ENCODE results near the gene TSKS. TPM values are rescaled to one million over a fixed set of nuclear protein-coding genes. Genes with fewer than 3 reads are reported as not detected.

TSKS gene
- total and polyA plus RNA-seq, 4 donors = 0.23 to 0.83 (median 0.61) TPM

DNA sequence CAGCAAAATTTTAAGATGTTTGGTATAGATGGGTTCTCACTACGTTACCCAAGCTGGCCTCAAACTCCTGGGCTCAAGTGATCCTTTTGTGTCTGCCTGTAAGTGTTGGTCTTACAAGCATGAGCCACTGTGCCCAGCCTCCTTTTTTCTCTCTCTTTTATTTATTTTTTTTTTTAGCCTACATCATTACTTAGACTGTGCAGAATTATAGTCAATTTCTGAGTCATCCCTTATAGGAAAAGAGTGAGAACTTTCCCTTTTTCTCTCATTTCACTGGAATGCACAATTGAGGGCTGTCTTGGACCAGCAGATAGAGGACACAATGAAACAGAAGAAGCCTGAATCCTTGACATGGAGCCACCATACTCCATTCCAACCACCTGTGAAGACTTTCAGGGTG lies 13.3 kb downstream of the TSKS start:
- ATAC-seq (ENCODE audit: insufficient read depth, low FRiP score) (no peak), DNase-seq (no peak)
- Histone ChIP-seq H3K4me3 (no peak overlapping the region), H3K9me3 (ENCODE audit: control insufficient read depth in 4 of 4, insufficient read depth in 3 of 4, low read length in 3 of 4) (no peaks in the 10 kb centered on the region), H3K4me1 (ENCODE audit: control insufficient read depth in 5 of 5, insufficient read depth in 5 of 5, low read length in 5 of 5) (peaks cover 0 to 3% (median 0%) of the 10 kb centered on the region in 5 donors), H3K27me3 (ENCODE audit: control insufficient read depth in 3 of 3, insufficient read depth in 3 of 3, low read length in 2 of 3) (no peaks in the 10 kb centered on the region), H3K36me3 (ENCODE audit: control insufficient read depth in 4 of 4, insufficient read depth in 4 of 4, low read length in 4 of 4) (no peaks in the 10 kb centered on the region), H3K9ac (ENCODE audit: insufficient read depth in 1 of 2, low read length in 2 of 2) (no peak overlapping the region), H3K27ac (ENCODE audit: low read depth in 1 of 2, low read length in 1 of 2) (no peak overlapping the region)
- TF ChIP-seq CTCF (IDR thresholded peaks at IDR 0.05; ENCODE audit: control extremely low read depth, extremely low read depth) = no peak
- WGBS, 2 donors = 60 to 87% methylated on average over 1 of the region's 1 CpG

DNA sequence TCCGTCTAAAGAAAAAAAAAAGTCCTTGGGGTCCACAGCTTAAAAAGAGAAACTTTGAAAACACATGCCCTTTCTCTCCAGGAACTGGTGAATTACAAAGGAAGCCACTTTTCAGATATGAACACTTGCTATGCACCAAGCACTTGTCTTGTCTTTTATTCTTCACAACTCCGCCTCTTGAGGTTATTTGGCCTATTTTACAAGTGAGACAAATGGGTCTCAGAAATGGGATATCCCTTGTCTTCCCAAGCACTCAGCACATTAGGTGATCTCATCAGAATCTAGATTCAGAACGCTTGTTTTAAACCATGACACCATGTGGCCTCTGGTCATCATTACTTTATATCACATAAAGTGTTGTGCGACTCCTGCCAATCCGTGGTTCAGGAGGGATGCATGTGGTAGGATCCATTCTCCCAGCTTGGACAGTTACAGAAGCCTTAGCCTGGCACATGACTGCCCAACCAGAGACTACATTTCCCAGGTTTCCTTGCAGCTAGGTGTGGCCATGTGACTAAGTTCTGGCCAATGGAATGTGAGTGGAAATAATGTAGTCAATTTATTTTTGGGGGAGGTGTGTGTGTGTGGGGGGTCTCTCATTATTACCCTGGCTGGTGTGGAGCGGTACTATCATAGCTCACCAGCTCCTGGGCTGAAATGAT lies 13.9 kb downstream of the TSKS start:
- no peak overlapping the region for H3K4me3 ChIP-seq
- no peaks in the 10 kb centered on the region for H3K27me3 ChIP-seq (ENCODE audit: control insufficient read depth in 3 of 3, insufficient read depth in 3 of 3, low read length in 2 of 3)
- WGBS, 2 donors = 84 to 87% methylated on average over 6 of the region's 6 CpGs
- H3K9ac ChIP-seq (ENCODE audit: insufficient read depth in 1 of 2, low read length in 2 of 2) = no peak overlapping the region
- no peak for ATAC-seq (ENCODE audit: insufficient read depth, low FRiP score)
- TF ChIP-seq CTCF (IDR thresholded peaks at IDR 0.05; ENCODE audit: control extremely low read depth, extremely low read depth) = no peak
- no peaks in the 10 kb centered on the region for H3K36me3 ChIP-seq (ENCODE audit: control insufficient read depth in 4 of 4, insufficient read depth in 4 of 4, low read length in 4 of 4)
- no peaks in the 10 kb centered on the region for H3K9me3 ChIP-seq (ENCODE audit: control insufficient read depth in 4 of 4, insufficient read depth in 3 of 4, low read length in 3 of 4)
- H3K27ac ChIP-seq (ENCODE audit: low read depth in 1 of 2, low read length in 1 of 2) = no peak overlapping the region
- H3K4me1 ChIP-seq (ENCODE audit: control insufficient read depth in 5 of 5, insufficient read depth in 5 of 5, low read length in 5 of 5) = peaks cover 0 to 3% (median 0%) of the 10 kb centered on the region in 5 donors
- DNase-seq = no peak

- DNase-seq = peak in 1 of 3 donors; percentile 49
- no peak for TF ChIP-seq CTCF (IDR thresholded peaks at IDR 0.05; ENCODE audit: control extremely low read depth, extremely low read depth)
Measured at GRCh38 chr19:49746206-49746958, 16.7 kb downstream of the TSKS start.

More at GRCh38 chr19:49746206-49746958, 16.7 kb downstream of the TSKS start:
- ATAC-seq (ENCODE audit: insufficient read depth, low FRiP score) = no peak
- Histone ChIP-seq H3K4me1 (ENCODE audit: control insufficient read depth in 5 of 5, insufficient read depth in 5 of 5, low read length in 5 of 5) (peaks cover 0 to 3% (median 0%) of the 10 kb centered on the region in 5 donors), H3K36me3 (ENCODE audit: control insufficient read depth in 4 of 4, insufficient read depth in 4 of 4, low read length in 4 of 4) (no peaks in the 10 kb centered on the region), H3K4me3 (no peak overlapping the region), H3K27ac (ENCODE audit: low read depth in 1 of 2, low read length in 1 of 2) (no peak overlapping the region), H3K9me3 (ENCODE audit: control insufficient read depth in 4 of 4, insufficient read depth in 3 of 4, low read length in 3 of 4) (peaks cover 0 to 2% (median 0%) of the 10 kb centered on the region in 4 donors), H3K9ac (ENCODE audit: insufficient read depth in 1 of 2, low read length in 2 of 2) (no peak overlapping the region), H3K27me3 (ENCODE audit: control insufficient read depth in 3 of 3, insufficient read depth in 3 of 3, low read length in 2 of 3) (no peaks in the 10 kb centered on the region)
- WGBS, 2 donors = 48 to 53% methylated on average over 47 to 52 of the region's 52 CpGs

Measured in lung (tissue), 12 donors.